HepG2 (cell line): ENCODE results near the gene SLC2A11. TPM values are rescaled to one million over a fixed set of nuclear protein-coding genes. Genes with fewer than 3 reads are reported as not detected.
A peak's percentile ranks its signal among the peaks of the same experiment; 100 is the strongest.

Source experiments
- ATAC-seq: fragments of 200-7000 bp; cut with Tn5 transposase; 3 replicates; pipeline ENCODE4 v1.9.1; 2020; ENCODE audit warnings: mild to moderate bottlenecking, moderate library complexity
- BruUV-seq: library from RNA; stranded (reverse); fragments of 400-500 nt; replicated peaks from 2 replicates; lab custom pipeline; 2021; lab: Mats Ljungman, UMichigan
- CTCF ChIA-PET: fragments of 300-600 bp; formaldehyde crosslinking; extraction: SDS; loops from one replicate; lab custom pipeline; 2021; ENCODE audit warnings: low total read pairs, inconsistent platforms, low intra/inter-chr PET ratio; lab: Yijun Ruan, JAX
- POLR2A ChIA-PET: fragments of 350-600 bp; sonication (Branson Sonifier 250); formaldehyde crosslinking; loops from one replicate; lab custom pipeline; 2020; ENCODE audit warnings: antibody characterized with exemption, inconsistent platforms; lab: Yijun Ruan, JAX
- DNase-seq: peaks from one replicate; pipeline ENCODE4 v3.0.0-alpha.2; 2015; ENCODE audit warnings: low spot score
- FAIRE-seq: peaks from 3 replicates; lab custom pipeline; 2011; peaks lifted over from hg19 to GRCh38; lab: Jason Lieb, UNC
- H2AFZ ChIP-seq: one replicate; pipeline ENCODE4 v1.6.1; 2011; ENCODE audit warnings: low read length, inconsistent platforms
- H3K27ac ChIP-seq: fragments of 300-600 bp; 3 replicates; pipeline ENCODE4 v1.8.0; 2011; ENCODE audit warnings: mixed run types, mild to moderate bottlenecking, mixed read lengths, low read length, inconsistent platforms; ENCODE audit not compliant: insufficient read depth; ENCODE audit errors: extremely low read length
- H3K27me3 ChIP-seq, 2 experiments: fragments of 200-600 bp in 1 of 2; 2 replicates in 1 of 2; 3 replicates in 1 of 2; pipeline versions ENCODE4 v1.6.0 to v1.8.0; 2011; ENCODE audit warnings: low read length in 2 of 2, mild to moderate bottlenecking in 2 of 2, moderate library complexity in 2 of 2, inconsistent platforms in 1 of 2; ENCODE audit not compliant: insufficient read depth in 2 of 2, control insufficient read depth in 1 of 2
- H3K36me3 ChIP-seq, 2 experiments: fragments of 200-600 bp in 1 of 2; replicated peaks in 1 of 2; 2 replicates in 1 of 2; 3 replicates in 1 of 2; pipeline versions ENCODE4 v1.5.1 to v1.8.0; 2011; ENCODE audit warnings: low read length in 2 of 2, inconsistent platforms in 1 of 2; ENCODE audit not compliant: insufficient read depth in 2 of 2, control insufficient read depth in 1 of 2
- H3K4me1 ChIP-seq: 2 replicates; pipeline ENCODE4 v1.5.1; 2012; ENCODE audit warnings: low read length, inconsistent platforms; ENCODE audit not compliant: insufficient read depth
- H3K4me2 ChIP-seq: 2 replicates; pipeline ENCODE4 v1.6.0; 2011; ENCODE audit warnings: low read depth, low read length, inconsistent platforms
- H3K4me3 ChIP-seq, 3 experiments: fragments of 200-600 bp in 1 of 3; sonication (generic), shearing (Covaris generic) in 1 of 3; replicated peaks in 1 of 3; 2 replicates each; pipeline ENCODE4 v1.5.1; 2011 to 2016; ENCODE audit warnings: low read length in 3 of 3, inconsistent platforms in 2 of 3, low read depth in 2 of 3, mild to moderate bottlenecking in 2 of 3, control low read depth in 1 of 3, mixed read lengths in 1 of 3; ENCODE audit not compliant: insufficient read depth in 1 of 3
- H3K79me2 ChIP-seq: one replicate; pipeline ENCODE4 v1.6.1; 2011; ENCODE audit warnings: low read length, inconsistent platforms; ENCODE audit not compliant: insufficient read depth
- H3K9ac ChIP-seq: 2 replicates; pipeline ENCODE4 v1.6.0; 2011; ENCODE audit warnings: mild to moderate bottlenecking, low read depth, low read length, inconsistent platforms; ENCODE audit not compliant: insufficient read depth
- H3K9me3 ChIP-seq: 2 replicates; pipeline ENCODE4 v1.5.1; 2012; ENCODE audit warnings: mild to moderate bottlenecking, low read length
- H4K20me1 ChIP-seq: 2 replicates; pipeline ENCODE4 v1.6.0; 2011; ENCODE audit warnings: inconsistent platforms, mild to moderate bottlenecking, low read length, moderate library complexity; ENCODE audit not compliant: insufficient read depth
- BCL6 ChIP-seq: IDR thresholded peaks from 2 replicates; pipeline ENCODE4 v1.6.1; 2016; ENCODE audit warnings: missing genetic modification reagents, missing compliant biosample characterization
- CENPT ChIP-seq: sonication (generic); formaldehyde crosslinking; IDR thresholded peaks from 2 replicates; pipeline ENCODE4 v1.8.0; 2022; ENCODE audit warnings: low read depth, mild to moderate bottlenecking, moderate library complexity, missing genetic modification reagents
- EED ChIP-seq: sonication (generic); formaldehyde crosslinking; IDR thresholded peaks from 2 replicates; pipeline ENCODE4 v1.5.0; 2020; ENCODE audit warnings: mild to moderate bottlenecking, missing genetic modification reagents
- ESRRA ChIP-seq: sonication (generic); formaldehyde crosslinking; IDR thresholded peaks from 2 replicates; pipeline ENCODE4 v1.5.1; 2020; ENCODE audit warnings: mild to moderate bottlenecking, low read depth, missing genetic modification reagents
- MEF2D ChIP-seq: sonication (generic); formaldehyde crosslinking; IDR thresholded peaks from 2 replicates; pipeline ENCODE4 v1.5.1; 2020; ENCODE audit warnings: mild to moderate bottlenecking, missing genetic modification reagents
- MTF2 ChIP-seq: sonication (generic); formaldehyde crosslinking; IDR thresholded peaks from 2 replicates; pipeline ENCODE4 v1.5.0; 2020; ENCODE audit warnings: missing genetic modification reagents, borderline replicate concordance
- NCOR1 ChIP-seq: fragments of 200-600 bp; sonication (generic); IDR thresholded peaks from 2 replicates; pipeline ENCODE4 v1.7.0; 2017; ENCODE audit warnings: antibody characterized with exemption, low read length, borderline replicate concordance
- PRMT3 ChIP-seq: sonication (generic); formaldehyde crosslinking; IDR thresholded peaks from 2 replicates; pipeline ENCODE4 v1.8.1; 2022; ENCODE audit warnings: low read depth, mild to moderate bottlenecking, moderate library complexity, missing genetic modification reagents, borderline replicate concordance
- SRF ChIP-seq: IDR thresholded peaks from 2 replicates; pipeline ENCODE4 v1.6.1; 2011; ENCODE audit warnings: mild to moderate bottlenecking, low read depth, low read length, moderate library complexity
- SSRP1 ChIP-seq: IDR thresholded peaks from 2 replicates; pipeline ENCODE4 v1.6.1; 2016; ENCODE audit warnings: control low read depth
- ZBTB38 ChIP-seq: sonication (generic); formaldehyde crosslinking; IDR thresholded peaks from 2 replicates; pipeline ENCODE4 v1.5.1; 2020; ENCODE audit warnings: mild to moderate bottlenecking, missing genetic modification reagents
- ZNF235 ChIP-seq: sonication (generic); formaldehyde crosslinking; IDR thresholded peaks from 2 replicates; pipeline ENCODE4 v1.8.1; 2023; ENCODE audit warnings: mild to moderate bottlenecking, missing genetic modification reagents, borderline replicate concordance
- ZNF558 ChIP-seq: sonication (generic); formaldehyde crosslinking; IDR thresholded peaks from 2 replicates; pipeline ENCODE4 v1.9.0; 2022; ENCODE audit warnings: mild to moderate bottlenecking, missing genetic modification reagents, borderline replicate concordance
- ZNF572 ChIP-seq: sonication (generic); formaldehyde crosslinking; IDR thresholded peaks from 2 replicates; pipeline ENCODE4 v1.5.1; 2020; ENCODE audit warnings: mild to moderate bottlenecking, missing genetic modification reagents
- WGBS: methylation state at CpG from one replicate; pipeline ENCODE4 v1.1.6; 2017; ENCODE audit warnings: low lambda C conversion rate; 5-methylcytosine and 5-hydroxymethylcytosine counted together
- in situ Hi-C: cut with HindIII; loops from 2 replicates; pipeline ENCODE4 v1.10.0; 2017; ENCODE audit warnings: low pct_unique_long_range_greater_than_20kb; ENCODE audit not compliant: extremely low pct_ligation_motif_present
- intact Hi-C: fragments of 100-400 bp; cut with micrococcal nuclease; formaldehyde crosslinking; loops from one replicate; pipeline ENCODE4 v1.10.0; 2022; ENCODE audit not compliant: unreplicated experiment
- polyA plus RNA-seq, 8 experiments: library from polyadenylated mRNA; depleted of rRNA in 3 of 8; stranded (reverse) in 7 of 8; unstranded in 1 of 8; fragments of >200 nt; fragmentation: Illumina TruSeq in 4 of 8; extraction: Trizol in 4 of 8; gene quantifications; 2 replicates each; pipeline versions ENCODE4 v1.2.1 to v1.2.3, GENCODE V29; 2011 to 2016; ENCODE audit warnings: low read depth in 4 of 8, missing spikeins in 1 of 8, mixed read lengths in 1 of 8; ENCODE audit not compliant: insufficient read depth in 1 of 8
- total RNA-seq, 5 experiments: library from RNA; depleted of rRNA; stranded (reverse); fragments of >200 nt; fragmentation: Illumina TruSeq; extraction: Trizol; gene quantifications; 2 replicates each; pipeline ENCODE4 v1.2.3, GENCODE V29; 2016; ENCODE audit warnings: low read depth in 1 of 5
- TF ChIP-seq, protein P1 (sequence below): sonication (generic); formaldehyde crosslinking; IDR thresholded peaks from 2 replicates; pipeline ENCODE4 v1.5.1; 2020; ENCODE audit warnings: missing genetic modification reagents, mild to moderate bottlenecking, borderline replicate concordance
- TF ChIP-seq, protein P2 (sequence below): sonication (generic); formaldehyde crosslinking; conservative IDR thresholded peaks from 2 replicates; pipeline ENCODE4 v1.4.0; 2020; ENCODE audit warnings: missing genetic modification reagents
- TF ChIP-seq, protein P3 (sequence below): sonication (generic); formaldehyde crosslinking; IDR thresholded peaks from 2 replicates; pipeline ENCODE4 v1.8.0; 2022; ENCODE audit warnings: mild to moderate bottlenecking, missing genetic modification reagents, borderline replicate concordance

SLC2A11 gene
- total and polyA plus RNA-seq, 2 of the 13 experiments (the other 11 are each of a cell fraction or from before 2014, with no cell fraction given): 15.2 to 15.4 TPM

DNA sequence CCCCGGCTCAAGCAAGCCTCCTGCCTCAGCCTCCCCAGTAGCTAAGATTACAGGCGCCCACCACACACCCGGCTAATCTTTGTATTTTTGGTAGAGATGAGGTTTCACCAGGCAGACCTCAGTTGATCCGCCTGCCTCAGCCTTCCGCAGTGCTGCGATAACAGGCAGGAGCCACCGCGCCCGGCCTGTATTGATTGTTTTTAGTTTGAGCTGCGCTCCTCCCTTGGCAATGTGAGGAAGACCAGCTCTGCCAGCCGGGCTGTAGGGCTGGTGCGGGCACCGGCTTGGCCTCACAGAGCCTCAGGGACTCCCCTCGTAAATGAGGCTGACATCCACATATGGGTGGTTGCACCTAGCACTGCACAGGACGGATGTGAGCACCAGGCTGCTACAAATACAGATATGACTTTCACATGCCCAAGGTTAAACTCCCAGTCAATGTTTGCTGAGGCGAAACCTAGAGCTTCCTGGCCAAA lies 7.5 kb upstream of the SLC2A11 start (continued):
- TF ChIP-seq MEF2D (CRISPR knock-in tag) (0 out of 2 replicates have a peak, but pooled peaks have one; percentile 23), CENPT (0 out of 2 replicates have a peak, but pooled peaks have one; percentile 51), ESRRA (CRISPR knock-in tag) (peak; percentile 79), ZBTB38 (CRISPR knock-in tag) (0 out of 2 replicates have a peak, but pooled peaks have one; percentile 67), ZNF572 (CRISPR knock-in tag) (0 out of 2 replicates have a peak, but pooled peaks have one; percentile 73)

DNA sequence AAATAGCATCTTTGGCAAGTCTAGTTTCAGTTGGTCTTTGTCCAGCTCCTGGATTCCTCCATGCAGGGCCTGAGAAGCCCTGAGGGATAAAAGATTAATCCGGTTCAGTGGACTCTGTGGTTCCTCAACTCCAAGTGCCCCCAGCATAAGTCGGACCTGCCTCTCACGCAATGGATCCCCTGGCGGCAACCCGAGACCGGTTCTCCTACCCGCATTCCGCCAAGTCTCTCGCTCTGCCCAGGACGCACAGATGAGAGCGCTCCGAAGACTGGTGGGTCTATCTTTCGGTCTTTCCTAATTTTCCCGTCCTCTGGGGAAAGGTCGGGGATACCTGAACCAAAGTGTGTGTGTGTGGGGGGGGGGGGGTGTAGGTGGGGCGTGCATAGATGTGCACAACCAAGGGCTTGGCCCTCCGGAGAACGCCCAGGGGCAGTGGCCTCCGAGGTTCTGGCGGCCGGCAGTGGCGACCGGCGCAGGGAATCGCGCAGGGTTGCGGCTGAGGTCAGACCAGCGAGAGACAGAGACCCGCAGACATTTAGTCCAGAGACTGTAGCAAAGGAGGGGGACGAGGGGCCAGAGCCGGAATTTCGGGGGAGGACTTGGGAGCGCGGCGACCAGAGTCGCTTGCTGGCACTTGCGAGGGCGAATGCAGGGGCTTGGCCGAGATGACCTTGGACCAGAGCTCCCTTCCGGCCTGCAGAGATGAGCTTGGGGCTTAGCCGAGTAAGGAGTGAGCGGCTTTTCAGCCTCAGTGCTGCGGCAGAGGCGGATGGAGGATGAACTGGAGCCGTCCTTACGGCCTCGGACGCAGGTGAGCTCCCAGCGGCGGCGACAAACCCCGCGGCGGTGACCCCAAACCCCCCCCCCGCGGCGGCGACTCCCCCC lies 712 bp upstream of the SLC2A11 start:
- in situ Hi-C loops (no loop called here), intact Hi-C loops (loop anchor here (5.0 kb wide), 1 partner anchor 70 kb away; the partner anchor contains the start of gene SMARCB1)
- Histone ChIP-seq H3K4me2 (peak overlapping the region; percentile 100), H3K36me3 (no peaks in the 10 kb centered on the region), H3K27ac (peak overlapping the region; percentile 81), H3K27me3 (no peaks in the 10 kb centered on the region; a peak in 1 of 5 replicates), H3K79me2 (peaks cover 7% of the 10 kb centered on the region), H3K4me3 (peak overlapping the region; percentile 65 to 89 (median 75)), H3K9ac (peak overlapping the region; percentile 71), H3K9me3 (no peaks in the 10 kb centered on the region), H4K20me1 (no peaks in the 10 kb centered on the region), H2AFZ (peak overlapping the region; percentile 85), H3K4me1 (peaks cover 25% of the 10 kb centered on the region)
- BruUV-seq: no TSS peak
- 2% methylated on average over 18 of the region's 58 CpGs for WGBS
- CTCF ChIA-PET: interaction anchor here (2.1 kb wide), 1 partner anchor 88 kb away, joined by 6 read pairs; no protein-coding TSS in a partner anchor
- FAIRE-seq: no peak
- POLR2A ChIA-PET: interaction anchor here (0.6 to 3.2 kb wide), 40 partner anchors 8 to 691 kb away, joined by 3 to 57 read pairs (median 4); partner anchors contain the start of genes CHCHD10, MIF, MMP11 and SMARCB1
- DNase-seq: peak; percentile 54
- peak; percentile 75 for ATAC-seq
- TF ChIP-seq EED (CRISPR knock-in tag) (peak; percentile 37; the same call in 1 of the 2 replicates), BCL6 (CRISPR knock-in tag) (peak; percentile 21; the same call in 1 of the 2 replicates), ZNF558 (CRISPR knock-in tag) (no peak; the same call in 1 of the 2 replicates), MTF2 (CRISPR knock-in tag) (no peak), SRF (no peak), SSRP1 (no peak), ZNF235 (CRISPR knock-in tag) (no peak), PRMT3 (CRISPR knock-in tag) (no peak), NCOR1 (no peak)
- TF ChIP-seq, protein P1, sequence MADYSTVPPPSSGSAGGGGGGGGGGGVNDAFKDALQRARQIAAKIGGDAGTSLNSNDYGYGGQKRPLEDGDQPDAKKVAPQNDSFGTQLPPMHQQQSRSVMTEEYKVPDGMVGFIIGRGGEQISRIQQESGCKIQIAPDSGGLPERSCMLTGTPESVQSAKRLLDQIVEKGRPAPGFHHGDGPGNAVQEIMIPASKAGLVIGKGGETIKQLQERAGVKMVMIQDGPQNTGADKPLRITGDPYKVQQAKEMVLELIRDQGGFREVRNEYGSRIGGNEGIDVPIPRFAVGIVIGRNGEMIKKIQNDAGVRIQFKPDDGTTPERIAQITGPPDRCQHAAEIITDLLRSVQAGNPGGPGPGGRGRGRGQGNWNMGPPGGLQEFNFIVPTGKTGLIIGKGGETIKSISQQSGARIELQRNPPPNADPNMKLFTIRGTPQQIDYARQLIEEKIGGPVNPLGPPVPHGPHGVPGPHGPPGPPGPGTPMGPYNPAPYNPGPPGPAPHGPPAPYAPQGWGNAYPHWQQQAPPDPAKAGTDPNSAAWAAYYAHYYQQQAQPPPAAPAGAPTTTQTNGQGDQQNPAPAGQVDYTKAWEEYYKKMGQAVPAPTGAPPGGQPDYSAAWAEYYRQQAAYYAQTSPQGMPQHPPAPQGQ (CRISPR knock-in tag): no peak
- TF ChIP-seq, protein P2, sequence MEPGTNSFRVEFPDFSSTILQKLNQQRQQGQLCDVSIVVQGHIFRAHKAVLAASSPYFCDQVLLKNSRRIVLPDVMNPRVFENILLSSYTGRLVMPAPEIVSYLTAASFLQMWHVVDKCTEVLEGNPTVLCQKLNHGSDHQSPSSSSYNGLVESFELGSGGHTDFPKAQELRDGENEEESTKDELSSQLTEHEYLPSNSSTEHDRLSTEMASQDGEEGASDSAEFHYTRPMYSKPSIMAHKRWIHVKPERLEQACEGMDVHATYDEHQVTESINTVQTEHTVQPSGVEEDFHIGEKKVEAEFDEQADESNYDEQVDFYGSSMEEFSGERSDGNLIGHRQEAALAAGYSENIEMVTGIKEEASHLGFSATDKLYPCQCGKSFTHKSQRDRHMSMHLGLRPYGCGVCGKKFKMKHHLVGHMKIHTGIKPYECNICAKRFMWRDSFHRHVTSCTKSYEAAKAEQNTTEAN (CRISPR knock-in tag): no peak
- TF ChIP-seq, protein P3, sequence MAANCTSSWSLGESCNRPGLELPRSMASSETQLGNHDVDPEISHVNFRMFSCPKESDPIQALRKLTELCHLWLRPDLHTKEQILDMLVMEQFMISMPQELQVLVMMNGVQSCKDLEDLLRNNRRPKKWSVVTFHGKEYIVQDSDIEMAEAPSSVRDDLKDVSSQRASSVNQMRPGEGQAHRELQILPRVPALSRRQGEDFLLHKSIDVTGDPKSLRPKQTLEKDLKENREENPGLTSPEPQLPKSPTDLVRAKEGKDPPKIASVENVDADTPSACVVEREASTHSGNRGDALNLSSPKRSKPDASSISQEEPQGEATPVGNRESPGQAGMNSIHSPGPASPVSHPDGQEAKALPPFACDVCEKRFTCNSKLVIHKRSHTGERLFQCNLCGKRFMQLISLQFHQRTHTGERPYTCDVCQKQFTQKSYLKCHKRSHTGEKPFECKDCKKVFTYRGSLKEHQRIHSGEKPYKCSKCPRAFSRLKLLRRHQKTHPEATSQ: no peak
